ENCODE data around the gene GLI2. TPM values are rescaled to one million over a fixed set of nuclear protein-coding genes. Genes with fewer than 3 reads are reported as not detected.

The GLI2 gene
- polyA plus RNA-seq, 1 experiment = 5.2 TPM

GRCh38 chr2:120773186-120773800 lies 37.6 kb downstream of the GLI2 start:
- H3K4me3 ChIP-seq (ENCODE audit: low read depth, low read length) = no peak overlapping the region
- TF ChIP-seq, protein P1, sequence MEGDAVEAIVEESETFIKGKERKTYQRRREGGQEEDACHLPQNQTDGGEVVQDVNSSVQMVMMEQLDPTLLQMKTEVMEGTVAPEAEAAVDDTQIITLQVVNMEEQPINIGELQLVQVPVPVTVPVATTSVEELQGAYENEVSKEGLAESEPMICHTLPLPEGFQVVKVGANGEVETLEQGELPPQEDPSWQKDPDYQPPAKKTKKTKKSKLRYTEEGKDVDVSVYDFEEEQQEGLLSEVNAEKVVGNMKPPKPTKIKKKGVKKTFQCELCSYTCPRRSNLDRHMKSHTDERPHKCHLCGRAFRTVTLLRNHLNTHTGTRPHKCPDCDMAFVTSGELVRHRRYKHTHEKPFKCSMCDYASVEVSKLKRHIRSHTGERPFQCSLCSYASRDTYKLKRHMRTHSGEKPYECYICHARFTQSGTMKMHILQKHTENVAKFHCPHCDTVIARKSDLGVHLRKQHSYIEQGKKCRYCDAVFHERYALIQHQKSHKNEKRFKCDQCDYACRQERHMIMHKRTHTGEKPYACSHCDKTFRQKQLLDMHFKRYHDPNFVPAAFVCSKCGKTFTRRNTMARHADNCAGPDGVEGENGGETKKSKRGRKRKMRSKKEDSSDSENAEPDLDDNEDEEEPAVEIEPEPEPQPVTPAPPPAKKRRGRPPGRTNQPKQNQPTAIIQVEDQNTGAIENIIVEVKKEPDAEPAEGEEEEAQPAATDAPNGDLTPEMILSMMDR (IDR thresholded peaks at IDR 0.05; ENCODE audit: low read depth, low read length) = no peak
- no peaks in the 10 kb centered on the region for H3K27me3 ChIP-seq (ENCODE audit: control insufficient read depth, insufficient read depth, low read length)
- ChIA-PET CTCF (interaction anchor here (0.7 kb wide), 1 partner anchor 77 kb away, joined by 3 read pairs; no protein-coding TSS in a partner anchor), POLR2A (no interaction called here)
- no peak for DNase-seq (ENCODE audit: low read depth, low spot score)
- H3K27ac ChIP-seq (ENCODE audit: low read depth, low read length) = no peak overlapping the region
- H3K9me3 ChIP-seq (ENCODE audit: control insufficient read depth, insufficient read depth, low read length) = no peaks in the 10 kb centered on the region

GRCh38 chr2:120774557-120775160 lies 39.0 kb downstream of the GLI2 start:
- Histone ChIP-seq H3K27me3 (ENCODE audit: control insufficient read depth, insufficient read depth, low read length) (no peaks in the 10 kb centered on the region), H3K27ac (ENCODE audit: low read depth, low read length) (no peak overlapping the region), H3K4me3 (ENCODE audit: low read depth, low read length) (no peak overlapping the region), H3K9me3 (ENCODE audit: control insufficient read depth, insufficient read depth, low read length) (no peaks in the 10 kb centered on the region)
- ChIA-PET CTCF (no interaction called here), POLR2A (no interaction called here)
- no peak for DNase-seq (ENCODE audit: low read depth, low spot score)
- TF ChIP-seq, protein P1 (IDR thresholded peaks at IDR 0.05; ENCODE audit: low read depth, low read length) = no peak

GRCh38 chr2:120775194-120775593 lies 39.5 kb downstream of the GLI2 start:
- TF ChIP-seq, protein P1 (IDR thresholded peaks at IDR 0.05; ENCODE audit: low read depth, low read length) = no peak
- no peaks in the 10 kb centered on the region for H3K27me3 ChIP-seq (ENCODE audit: control insufficient read depth, insufficient read depth, low read length)
- CTCF ChIA-PET = no interaction called here
- no peaks in the 10 kb centered on the region for H3K9me3 ChIP-seq (ENCODE audit: control insufficient read depth, insufficient read depth, low read length)
- no peak overlapping the region for H3K4me3 ChIP-seq (ENCODE audit: low read depth, low read length)
- H3K27ac ChIP-seq (ENCODE audit: low read depth, low read length) = no peak overlapping the region
- no peak for DNase-seq (ENCODE audit: low read depth, low spot score)
- POLR2A ChIA-PET = no interaction called here

GRCh38 chr2:120775801-120776589 lies 40.3 kb downstream of the GLI2 start:
- Histone ChIP-seq H3K27ac (ENCODE audit: low read depth, low read length) (no peak overlapping the region), H3K9me3 (ENCODE audit: control insufficient read depth, insufficient read depth, low read length) (no peaks in the 10 kb centered on the region), H3K4me3 (ENCODE audit: low read depth, low read length) (no peak overlapping the region), H3K27me3 (ENCODE audit: control insufficient read depth, insufficient read depth, low read length) (no peaks in the 10 kb centered on the region)
- no peak for DNase-seq (ENCODE audit: low read depth, low spot score)
- ChIA-PET POLR2A (no interaction called here), CTCF (interaction anchor here (0.6 kb wide), 1 partner anchor 40 kb away, joined by 4 read pairs; no protein-coding TSS in a partner anchor)
- TF ChIP-seq, protein P1 (IDR thresholded peaks at IDR 0.05; ENCODE audit: low read depth, low read length) = no peak

- Histone ChIP-seq H3K27me3 (ENCODE audit: control insufficient read depth, insufficient read depth, low read length) (no peaks in the 10 kb centered on the region), H3K27ac (ENCODE audit: low read depth, low read length) (no peak overlapping the region), H3K9me3 (ENCODE audit: control insufficient read depth, insufficient read depth, low read length) (no peaks in the 10 kb centered on the region), H3K4me3 (ENCODE audit: low read depth, low read length) (no peak overlapping the region)
- CTCF ChIA-PET = interaction anchor here (0.6 kb wide), 1 partner anchor 40 kb away, joined by 4 read pairs; no protein-coding TSS in a partner anchor
- POLR2A ChIA-PET = no interaction called here
- no peak for DNase-seq (ENCODE audit: low read depth, low spot score)
- TF ChIP-seq, protein P1 (IDR thresholded peaks at IDR 0.05; ENCODE audit: low read depth, low read length) = no peak
Observed at GRCh38 chr2:120776649-120777048, 41.0 kb downstream of the GLI2 start.

Measured in AG04450 (cell line).